GM12874 (cell line): ENCODE data around the gene CCNK.

Experiments
- CTCF ChIP-seq: IDR thresholded peaks from 2 replicates; pipeline ENCODE4 v1.5.1; 2011; ENCODE audit warnings: low read depth, mild to moderate bottlenecking, control low read depth, low read length, moderate library complexity; ENCODE audit not compliant: insufficient read depth

The CCNK gene

GRCh38 chr14:99508896-99509629, 27.9 kb downstream of the CCNK start:
- TF ChIP-seq CTCF = no peak

GRCh38 chr14:99509871-99510555, 28.8 kb downstream of the CCNK start:
- no peak for TF ChIP-seq CTCF

- no peak for TF ChIP-seq CTCF
These were observed 29.4 kb downstream of the CCNK start for GRCh38 chr14:99510556-99511139.

GRCh38 chr14:99511421-99512109, 30.4 kb downstream of the CCNK start:
- TF ChIP-seq CTCF = no peak

- no peak for TF ChIP-seq CTCF
These were observed 30.9 kb downstream of the CCNK start for GRCh38 chr14:99512110-99512449.

- no peak for TF ChIP-seq CTCF
These were observed 31.5 kb downstream of the CCNK start for GRCh38 chr14:99512571-99513182.

- TF ChIP-seq CTCF = no peak
These were observed 32.0 kb downstream of the CCNK start for GRCh38 chr14:99513183-99513694.
